GM19099 (cell line): ENCODE measurements around the gene HYDIN.

Experiments
- POLR2A ChIP-seq: IDR thresholded peaks from 3 replicates; pipeline ENCODE4 v1.6.1; 2011; ENCODE audit warnings: low read depth; ENCODE audit not compliant: insufficient read length; ENCODE audit errors: extremely low read depth

HYDIN gene

GRCh38 chr16:71246309-71246708, 15.8 kb upstream of the HYDIN start:
- TF ChIP-seq POLR2A, result no peak

DNA sequence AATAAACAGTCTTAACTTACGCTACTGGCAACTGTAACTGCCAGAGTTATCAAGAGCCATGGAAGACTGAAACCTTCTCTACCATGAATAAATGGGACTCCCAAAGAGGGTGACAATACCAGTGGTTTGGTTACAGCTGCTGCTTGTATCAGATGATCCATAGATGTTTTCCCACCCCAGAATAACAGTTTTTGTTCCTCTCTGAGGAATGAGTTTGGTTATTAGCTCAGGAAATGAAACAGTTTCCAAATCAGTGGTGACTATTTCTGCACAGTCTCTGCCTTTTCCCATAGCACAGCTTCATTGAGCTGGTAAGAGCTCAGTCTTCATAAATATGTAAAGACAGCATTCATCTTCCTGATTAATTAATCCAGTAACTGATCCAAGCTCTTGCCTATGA, 14.0 kb upstream of the HYDIN start:
- no peak for TF ChIP-seq POLR2A

DNA sequence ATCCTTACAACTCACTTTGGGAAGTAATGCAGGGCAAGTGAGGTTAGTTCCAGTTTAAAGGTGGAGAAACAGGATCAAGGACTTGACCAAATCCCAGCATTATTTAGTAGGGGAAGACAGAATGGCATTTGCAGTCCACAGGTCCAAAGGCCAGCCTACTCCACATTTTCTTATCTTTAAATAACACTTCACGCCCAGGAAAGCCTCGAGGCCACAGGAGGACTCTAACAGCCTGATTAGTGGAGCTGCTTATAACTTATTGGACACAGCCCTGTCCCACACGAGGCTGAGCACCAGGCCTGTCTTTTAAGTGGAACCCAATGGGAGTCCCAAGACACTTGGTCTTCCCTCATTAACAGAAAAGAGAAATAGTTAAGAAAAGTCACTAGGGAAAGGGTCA, 12.1 kb upstream of the HYDIN start:
- no peak for TF ChIP-seq POLR2A

DNA sequence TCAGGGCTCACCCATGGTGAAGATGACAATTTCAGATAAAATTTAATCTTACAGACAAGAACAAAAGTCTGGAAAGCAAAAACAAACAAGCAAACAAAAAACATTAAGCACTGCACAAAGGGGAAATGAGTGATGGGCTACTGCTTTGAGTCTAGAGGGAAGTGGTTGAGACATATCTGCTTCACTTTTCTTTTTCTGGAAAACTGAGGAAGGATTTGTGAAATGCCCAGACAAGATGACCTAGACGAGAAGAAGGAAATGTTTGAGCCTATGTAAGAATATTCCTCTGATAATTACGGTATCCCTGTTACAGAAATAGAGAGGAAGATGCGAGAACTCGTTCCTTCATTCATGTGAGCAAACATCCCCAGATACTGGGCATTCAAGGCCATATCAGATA, 11.5 kb upstream of the HYDIN start:
- no peak for TF ChIP-seq POLR2A

DNA sequence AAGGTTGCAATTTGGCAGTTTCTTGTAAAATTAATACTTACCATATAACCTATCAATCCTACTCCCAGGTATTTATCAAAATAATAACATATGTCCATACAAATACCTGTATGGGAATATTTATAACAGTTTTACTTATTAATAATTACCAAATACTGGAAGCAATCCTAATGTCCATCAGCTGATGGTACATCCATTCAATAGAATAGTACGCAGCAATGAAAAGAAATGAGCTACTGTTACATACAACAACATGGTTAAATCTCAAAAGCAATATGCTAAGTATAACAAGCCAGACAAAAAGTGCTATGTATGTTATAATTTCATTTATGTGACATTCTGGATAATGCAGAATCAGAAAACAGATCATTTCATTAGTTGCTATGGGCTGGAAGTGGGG, 1.2 kb downstream of the HYDIN start:
- TF ChIP-seq POLR2A, result no peak

DNA sequence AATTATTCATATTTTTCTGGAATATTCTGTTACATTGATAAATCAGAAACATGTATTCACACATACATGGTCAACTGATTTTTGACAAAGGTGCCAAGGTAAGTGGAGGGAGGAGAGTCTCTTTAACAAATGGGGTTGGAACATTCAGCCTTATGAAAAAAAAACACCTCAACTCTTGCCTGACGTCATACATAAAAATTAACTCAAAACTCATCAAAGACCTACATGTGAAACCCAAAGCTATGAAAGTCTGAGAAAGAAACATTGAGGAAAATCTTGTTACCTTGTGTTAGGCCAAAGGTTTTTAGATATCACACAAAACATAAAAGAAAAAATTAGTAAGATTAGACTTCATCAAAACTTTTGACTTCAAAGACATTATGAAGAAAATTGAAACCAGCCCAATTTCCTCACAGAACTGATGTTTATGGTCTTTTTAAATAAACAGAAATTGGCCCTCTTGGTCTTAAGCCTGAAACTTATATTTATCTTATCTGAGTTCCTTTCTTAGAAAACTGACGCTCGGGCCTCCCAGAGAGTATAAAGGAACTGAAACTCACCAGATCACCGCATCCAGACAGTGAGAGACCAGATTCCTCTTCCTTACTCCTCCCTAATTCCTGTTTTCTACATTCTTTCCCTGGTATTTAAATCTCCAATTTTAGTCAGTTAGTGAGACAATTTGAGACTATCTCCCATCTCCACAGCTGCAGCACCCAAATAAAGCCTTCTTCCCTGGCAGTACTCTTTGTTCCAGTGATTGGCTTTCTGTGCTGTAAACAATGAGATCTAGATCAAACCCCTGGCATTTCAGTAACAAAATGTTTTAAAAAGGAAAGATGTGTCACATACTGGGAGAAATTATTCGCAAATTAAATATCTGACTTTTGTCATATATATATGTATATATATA, 4.0 kb downstream of the HYDIN start:
- no peak for TF ChIP-seq POLR2A

DNA sequence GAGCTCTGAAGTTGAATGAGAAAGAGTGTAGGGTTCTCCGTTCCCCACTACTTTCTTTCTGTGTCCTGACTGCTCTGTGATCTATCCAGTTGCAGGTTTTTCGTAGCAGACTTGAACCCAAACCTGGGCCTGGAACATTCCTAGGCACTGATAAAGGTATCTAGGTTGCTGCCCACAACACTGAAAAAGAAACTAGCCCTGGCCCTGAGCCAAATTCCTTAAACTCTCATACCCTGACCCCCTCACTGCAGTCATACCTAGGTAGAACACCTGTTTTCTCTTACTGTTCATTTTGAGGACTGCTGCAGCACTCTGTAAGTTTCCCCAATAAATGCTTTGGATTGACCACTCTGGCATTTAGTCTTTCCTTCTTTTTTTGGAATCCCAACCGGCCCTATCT, 5.4 kb downstream of the HYDIN start:
- TF ChIP-seq POLR2A, result no peak

DNA sequence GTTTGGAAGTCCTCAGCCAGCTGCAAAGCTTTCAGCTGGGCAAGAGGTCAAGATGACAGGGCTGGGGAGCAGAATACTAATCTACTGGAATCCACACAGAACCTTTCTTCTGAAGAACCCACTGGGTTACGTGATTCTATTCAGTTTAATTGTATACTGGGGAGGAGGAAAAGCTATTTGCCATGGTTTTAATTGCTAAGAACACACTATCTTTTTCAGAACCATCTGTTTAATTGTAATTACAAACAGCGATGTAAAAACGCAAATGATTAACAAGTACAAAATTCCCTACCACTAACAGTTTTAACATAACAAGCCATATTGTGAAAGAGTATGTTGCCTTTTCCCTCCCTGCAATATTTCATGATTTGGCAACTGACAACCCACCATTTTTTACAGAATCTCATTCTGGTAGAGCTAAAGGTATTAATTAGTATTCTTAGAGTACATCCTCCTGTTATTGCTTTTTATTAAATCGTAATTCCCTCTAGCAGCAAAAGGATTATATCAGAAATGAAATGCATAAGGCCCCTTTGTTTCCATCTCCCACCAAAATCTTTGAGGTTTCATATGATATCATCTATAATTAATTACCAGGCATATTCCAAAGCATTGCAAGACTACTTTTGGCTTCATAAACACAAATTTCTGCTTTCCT, 12.1 kb downstream of the HYDIN start:
- no peak for TF ChIP-seq POLR2A

GRCh38 chr16:71217506-71217905, 13.0 kb downstream of the HYDIN start:
- TF ChIP-seq POLR2A, result no peak

- no peak for TF ChIP-seq POLR2A
Observed at GRCh38 chr16:71216714-71217113, 13.8 kb downstream of the HYDIN start.

DNA sequence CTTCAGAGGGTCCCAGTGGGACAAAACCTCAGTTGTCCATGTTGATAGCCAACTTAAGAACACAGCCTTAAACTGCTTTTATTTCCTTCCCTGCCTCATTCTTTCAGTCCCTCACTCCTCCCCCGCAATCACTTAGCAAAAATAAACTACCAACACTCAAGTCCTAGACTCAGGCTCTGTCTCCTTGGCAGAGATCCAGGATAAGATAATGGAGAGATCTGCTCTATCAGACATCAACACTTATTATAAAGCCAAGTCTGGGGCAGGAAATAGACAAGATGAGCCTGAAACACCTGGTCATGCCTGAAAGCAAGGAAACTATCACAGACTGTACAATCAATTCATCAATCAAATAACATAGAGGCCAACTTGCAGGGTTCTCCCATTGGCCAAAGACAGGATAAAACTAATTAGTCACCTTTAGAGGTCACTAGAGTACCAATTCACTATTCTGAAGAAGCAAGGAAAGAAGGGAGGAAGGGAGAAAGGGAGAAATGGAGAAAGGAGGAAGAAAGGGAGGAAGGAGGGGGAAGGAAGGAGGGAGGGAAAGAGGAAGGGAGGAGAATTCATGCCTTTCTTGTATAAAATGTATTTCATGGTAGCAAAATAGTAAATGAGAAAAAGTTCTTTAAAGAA, 15.7 kb downstream of the HYDIN start:
- TF ChIP-seq POLR2A, result no peak

DNA sequence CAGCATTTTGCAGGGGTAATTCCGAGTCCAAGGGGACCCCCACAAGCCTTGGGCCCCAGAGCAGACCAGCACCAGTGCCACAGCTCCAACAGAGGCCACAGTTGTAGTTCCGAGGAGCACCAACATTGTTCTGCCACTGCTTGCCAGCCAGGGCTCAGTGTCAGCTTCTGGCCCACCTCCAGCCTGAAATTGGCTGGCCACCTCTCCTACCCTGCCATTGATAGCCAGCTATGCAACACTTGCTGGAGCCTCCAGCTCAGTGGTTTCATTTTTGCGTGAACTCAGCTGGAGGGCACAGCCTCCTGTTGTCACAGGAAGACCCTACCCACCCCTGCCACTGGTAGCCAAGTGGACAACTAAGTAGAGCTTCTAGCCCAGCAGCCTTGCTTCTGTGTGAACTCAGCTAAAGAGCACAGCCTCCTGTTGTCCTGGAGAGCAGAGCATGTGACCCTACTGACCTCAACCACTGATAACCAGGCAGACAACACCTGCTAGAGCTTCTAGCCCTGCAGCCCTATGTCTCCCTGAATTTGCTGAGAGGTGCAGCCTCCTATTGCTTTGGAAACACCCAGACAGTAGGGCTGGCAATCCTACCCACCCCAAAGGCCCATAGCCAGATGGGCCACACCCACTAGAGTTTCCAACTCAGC, 24.9 kb downstream of the HYDIN start:
- no peak for TF ChIP-seq POLR2A

DNA sequence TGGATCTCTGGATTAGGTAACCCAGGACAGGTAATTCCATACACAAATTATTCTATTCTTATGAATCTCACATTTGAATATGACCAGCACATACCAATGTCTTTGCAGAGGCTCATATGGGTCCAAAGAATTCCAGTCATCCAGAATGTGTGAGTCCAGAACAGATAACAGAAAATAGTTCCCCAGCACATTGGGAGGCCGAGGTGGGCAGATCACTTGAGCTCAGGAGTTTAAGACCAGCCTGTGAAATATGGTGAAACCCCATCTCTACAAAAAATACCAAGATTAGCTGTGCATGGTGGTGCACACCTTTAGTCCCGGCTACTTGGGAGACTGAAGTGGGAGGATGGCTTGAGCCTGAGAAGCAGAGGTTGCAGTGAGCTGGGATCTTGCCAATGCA, 26.9 kb downstream of the HYDIN start:
- TF ChIP-seq POLR2A, result no peak

DNA sequence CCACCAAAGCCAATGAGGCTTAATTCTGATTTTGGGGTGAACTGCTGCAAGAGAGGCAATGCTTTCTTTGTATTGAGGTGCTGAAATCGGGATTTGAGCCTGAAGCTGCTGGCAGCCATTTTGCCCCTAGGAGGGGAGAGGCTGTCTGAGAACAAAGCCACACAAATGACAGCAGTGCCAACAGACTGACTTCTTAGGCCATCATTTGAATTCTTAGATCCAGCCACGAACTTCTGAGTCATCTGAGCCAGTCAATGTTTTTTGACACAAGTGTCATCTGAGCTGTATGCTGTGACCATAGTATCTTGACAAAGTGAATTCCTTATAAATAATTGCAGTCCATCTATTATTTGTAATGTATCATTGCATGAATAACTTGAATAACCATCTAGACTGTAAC, 29.0 kb downstream of the HYDIN start:
- no peak for TF ChIP-seq POLR2A

DNA sequence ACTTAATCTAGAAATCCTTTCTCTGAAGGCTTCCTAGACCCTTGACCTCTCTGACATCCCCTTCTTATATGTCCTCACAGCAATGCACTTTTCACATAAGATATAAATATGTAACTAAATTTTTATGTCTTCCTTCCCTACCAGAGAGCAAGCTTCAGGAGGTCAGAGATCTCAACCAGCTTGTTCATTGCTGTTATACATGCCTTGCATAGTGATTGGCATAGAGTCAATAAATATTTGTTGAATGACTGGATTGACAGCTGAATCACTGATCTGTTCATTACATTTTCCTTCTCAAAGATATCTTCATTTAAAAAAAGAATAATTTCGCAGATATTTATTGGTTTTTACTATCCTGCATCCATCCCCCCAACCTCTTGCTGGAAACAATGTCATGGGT, 29.5 kb downstream of the HYDIN start:
- TF ChIP-seq POLR2A, result no peak
